Measurements from ENCODE around the gene DRICH1. TPM values are rescaled to one million over a fixed set of nuclear protein-coding genes. Genes with fewer than 3 reads are reported as not detected.
"Not testable (repeated sequence)": the region's sequence is repeated elsewhere in the genome, so short reads cannot be mapped to it uniquely, and the experiment has no call there.

DRICH1 gene
- polyA plus RNA-seq, 2 of the 4 experiments (the other 2 are of a cell fraction) = 0.58 to 0.85 TPM

- CTCF ChIA-PET, H3K9me3 ChIP-seq, POLR2A ChIA-PET, H3K4me1 ChIP-seq, FAIRE-seq, H3K27ac ChIP-seq, H3K4me3 ChIP-seq, H3K4me2 ChIP-seq: not testable (repeated sequence)
- ATAC-seq (peak; percentile 77 to 92), DNase-seq (ENCODE audit: low read depth in 1 of 2, low spot score in 1 of 2) (peak in 1 of 2 experiments; percentile 41)
- TF ChIP-seq CTCF (IDR thresholded peaks at IDR 0.05) (peak; percentile 12; the same call in 1 of the 3 replicates), RAD21 (conservative IDR thresholded peaks at IDR 0.05 in 1 of 2, IDR thresholded peaks at IDR 0.05 in 1 of 2) (peak in 1 of 2 experiments; percentile 40; a peak in 3 of 5 replicates), SMC3 (IDR thresholded peaks at IDR 0.05) (0 out of 3 replicates have a peak, but pooled peaks have one; percentile 10)
- 20% methylated on average over 2 of the region's 3 CpGs for WGBS (ENCODE audit: missing lambda C conversion rate)
These were observed 4.6 kb downstream of the DRICH1 start for GRCh38 chr22:23627401-23628055.

GRCh38 chr22:23626286-23626975 lies 5.7 kb downstream of the DRICH1 start:
- TF ChIP-seq RFX5 (IDR thresholded peaks at IDR 0.05) (no peak), TP53 (CRISPR knock-in tag; IDR thresholded peaks at IDR 0.05) (no peak), MYC (IDR thresholded peaks at IDR 0.05; ENCODE audit: borderline replicate concordance, low read length) (no peak), POLR2AphosphoS2 (conservative IDR thresholded peaks at IDR 0.05; ENCODE audit: low read length) (no peak), FOSL2 (IDR thresholded peaks at IDR 0.05) (no peak), FOSL2 (CRISPR knock-in tag; IDR thresholded peaks at IDR 0.05) (no peak), PHF8 (IDR thresholded peaks at IDR 0.05; ENCODE audit: borderline replicate concordance, low read depth) (no peak), ZSCAN20 (CRISPR knock-in tag; IDR thresholded peaks at IDR 0.05) (no peak), CHD2 (IDR thresholded peaks at IDR 0.05; ENCODE audit: low read length, partially characterized antibody) (no peak), CHD4 (IDR thresholded peaks at IDR 0.05; ENCODE audit: borderline replicate concordance) (no peak), CEBPB (IDR thresholded peaks at IDR 0.05) (no peak), RAD21 (conservative IDR thresholded peaks at IDR 0.05 in 1 of 2, IDR thresholded peaks at IDR 0.05 in 1 of 2) (no peak), CBX8 (IDR thresholded peaks at IDR 0.05) (no peak), JUN (IDR thresholded peaks at IDR 0.05) (no peak), RARB (CRISPR knock-in tag; IDR thresholded peaks at IDR 0.05) (no peak), TFCP2L1 (CRISPR knock-in tag; IDR thresholded peaks at IDR 0.05) (no peak), JUNB (IDR thresholded peaks at IDR 0.05) (no peak), ZNF302 (CRISPR knock-in tag; IDR thresholded peaks at IDR 0.05) (no peak), HOXB5 (CRISPR knock-in tag; IDR thresholded peaks at IDR 0.05) (no peak), KDM5A (IDR thresholded peaks at IDR 0.05) (no peak)
- FAIRE-seq (no peak), DNase-seq (ENCODE audit: low read depth in 1 of 2, low spot score in 1 of 2) (no peak), ATAC-seq (no peak)
- 75% methylated on average over 2 of the region's 2 CpGs for WGBS (ENCODE audit: missing lambda C conversion rate)
- Histone ChIP-seq H3K9me3 (no peaks in the 10 kb centered on the region), H3K4me2 (no peak overlapping the region), H3K4me3 (no peak overlapping the region), H3K4me1 (no peaks in the 10 kb centered on the region), H3K27ac (no peak overlapping the region)
- ChIA-PET POLR2A (no interaction called here), CTCF (interaction anchor here (0.7 to 0.9 kb wide), 2 partner anchors 35 to 223 kb away, joined by 3 read pairs; no protein-coding TSS in a partner anchor)

- Histone ChIP-seq H3K4me2 (no peak overlapping the region), H3K27ac (no peak overlapping the region), H3K9me3 (no peaks in the 10 kb centered on the region), H3K4me1 (no peaks in the 10 kb centered on the region), H3K4me3 (no peak overlapping the region)
- DNase-seq (ENCODE audit: low read depth in 1 of 2, low spot score in 1 of 2) = no peak
- WGBS (ENCODE audit: missing lambda C conversion rate) = 55% methylated on average over 2 of the region's 2 CpGs
- no peak for ATAC-seq
- POLR2A ChIA-PET = no interaction called here
- no peak for FAIRE-seq
- CTCF ChIA-PET = interaction anchor here (1.5 kb wide), 1 partner anchor 31 kb away, joined by 3 read pairs; no protein-coding TSS in a partner anchor
- TF ChIP-seq MAZ (IDR thresholded peaks at IDR 0.05; ENCODE audit: borderline replicate concordance, low read depth, low read length) (no peak), POLR2A (IDR thresholded peaks at IDR 0.05; ENCODE audit: low read length) (no peak), HEYL (CRISPR knock-in tag; IDR thresholded peaks at IDR 0.05) (no peak), HES2 (IDR thresholded peaks at IDR 0.05) (no peak), CBX2 (IDR thresholded peaks at IDR 0.05; ENCODE audit: borderline replicate concordance, low read depth) (no peak), HDAC2 (IDR thresholded peaks at IDR 0.05) (no peak), FOSB (CRISPR knock-in tag; IDR thresholded peaks at IDR 0.05) (no peak)
These were observed 9.5 kb downstream of the DRICH1 start for GRCh38 chr22:23622634-23623033.

- H3K4me2 ChIP-seq; ATAC-seq; FAIRE-seq; DNase-seq (ENCODE audit: low read depth in 1 of 2, low spot score in 1 of 2); POLR2A ChIA-PET; H3K9me3 ChIP-seq; H3K4me3 ChIP-seq; H3K4me1 ChIP-seq; H3K27ac ChIP-seq; CTCF ChIA-PET: not testable (repeated sequence)
- 35% methylated on average over 2 of the region's 2 CpGs for WGBS (ENCODE audit: missing lambda C conversion rate)
These were observed 10.2 kb downstream of the DRICH1 start for GRCh38 chr22:23621916-23622315.
